HepG2 (cell line): ENCODE measurements around the gene NPB. TPM values are rescaled to one million over a fixed set of nuclear protein-coding genes. Genes with fewer than 3 reads are reported as not detected.

Experiments used
- AFF4 ChIP-seq: sonication (generic); formaldehyde crosslinking; IDR thresholded peaks from 2 replicates; pipeline ENCODE4 v1.4.0; 2020; ENCODE audit warnings: missing genetic modification reagents
- CEBPZ ChIP-seq: IDR thresholded peaks from 2 replicates; pipeline ENCODE4 v1.6.1; 2012; ENCODE audit warnings: low read length, improper control_type of control experiment
- EP300 ChIP-seq, 3 experiments: sonication (generic) in 1 of 3; formaldehyde crosslinking in 1 of 3; IDR thresholded peaks; 2 replicates each; pipeline versions ENCODE4 v1.5.1 to v1.6.1; 2011 to 2020; ENCODE audit warnings: low read depth in 2 of 3, low read length in 2 of 3, borderline replicate concordance in 1 of 3, improper control_type of control experiment in 1 of 3, mild to moderate bottlenecking in 1 of 3, missing genetic modification reagents in 1 of 3, moderate library complexity in 1 of 3
- LCORL ChIP-seq, 2 experiments: fragments of 450-650 bp in 1 of 2; sonication (generic) in 1 of 2; formaldehyde crosslinking in 1 of 2; IDR thresholded peaks; 2 replicates each; pipeline versions ENCODE4 v1.5.0 to v1.6.1; 2017 to 2020; ENCODE audit warnings: antibody characterized with exemption in 1 of 2, missing genetic modification reagents in 1 of 2
- NRL ChIP-seq: sonication (generic); formaldehyde crosslinking; IDR thresholded peaks from 2 replicates; pipeline ENCODE4 v1.5.0; 2020; ENCODE audit warnings: missing genetic modification reagents, mild to moderate bottlenecking, moderate library complexity, borderline replicate concordance
- POLR2G ChIP-seq: fragments of 200-400 bp; formaldehyde crosslinking; IDR thresholded peaks from 2 replicates; pipeline ENCODE4 v1.6.1; 2018; ENCODE audit warnings: mild to moderate bottlenecking, low read depth, low read length, moderate library complexity
- ZBTB40 ChIP-seq, 2 experiments: fragments of 450-650 bp in 1 of 2; sonication (generic) in 1 of 2; formaldehyde crosslinking in 1 of 2; IDR thresholded peaks; 2 replicates each; pipeline versions ENCODE4 v1.6.1 to v1.8.0; 2016 to 2022; ENCODE audit warnings: antibody characterized with exemption in 1 of 2, mild to moderate bottlenecking in 1 of 2, missing genetic modification reagents in 1 of 2
- ZNF546 ChIP-seq: sonication (generic); formaldehyde crosslinking; conservative IDR thresholded peaks from 2 replicates; pipeline ENCODE4 v1.8.1; 2023; ENCODE audit warnings: mild to moderate bottlenecking, missing genetic modification reagents
- ZNF773 ChIP-seq: sonication (generic); formaldehyde crosslinking; IDR thresholded peaks from 2 replicates; pipeline ENCODE4 v1.4.0; 2020; ENCODE audit warnings: missing genetic modification reagents, borderline replicate concordance
- polyA plus RNA-seq, 8 experiments: library from polyadenylated mRNA; depleted of rRNA in 3 of 8; stranded (reverse) in 7 of 8; unstranded in 1 of 8; fragments of >200 nt; fragmentation: Illumina TruSeq in 4 of 8; extraction: Trizol in 4 of 8; gene quantifications; 2 replicates each; pipeline versions ENCODE4 v1.2.1 to v1.2.3, GENCODE V29; 2011 to 2016; ENCODE audit warnings: low read depth in 4 of 8, missing spikeins in 1 of 8, mixed read lengths in 1 of 8; ENCODE audit not compliant: insufficient read depth in 1 of 8
- total RNA-seq, 5 experiments: library from RNA; depleted of rRNA; stranded (reverse); fragments of >200 nt; fragmentation: Illumina TruSeq; extraction: Trizol; gene quantifications; 2 replicates each; pipeline ENCODE4 v1.2.3, GENCODE V29; 2016; ENCODE audit warnings: low read depth in 1 of 5

NPB gene
- total and polyA plus RNA-seq, 2 of the 13 experiments (the other 11 are each of a cell fraction or from before 2014, with no cell fraction given): 0.11 to 0.93 TPM

- TF ChIP-seq CEBPZ (no peak), LCORL (IDR thresholded peaks at IDR 0.05) (no peak), LCORL (CRISPR knock-in tag; IDR thresholded peaks at IDR 0.05) (no peak), ZBTB40 (IDR thresholded peaks at IDR 0.05) (no peak), ZBTB40 (CRISPR knock-in tag; IDR thresholded peaks at IDR 0.05) (0 out of 2 replicates have a peak, but pooled peaks have one; percentile 51), ZNF773 (CRISPR knock-in tag) (no peak), POLR2G (peak; percentile 30; the same call in 1 of the 2 replicates), AFF4 (CRISPR knock-in tag) (no peak), ZNF546 (no peak), EP300 (IDR thresholded peaks at IDR 0.05; ENCODE audit: low read depth in 2 of 2, low read length in 2 of 2) (no peak), EP300 (CRISPR knock-in tag; IDR thresholded peaks at IDR 0.05; ENCODE audit: borderline replicate concordance) (no peak), NRL (CRISPR knock-in tag) (no peak)
Measured at GRCh38 chr17:81933178-81933699, 31.2 kb downstream of the NPB start (continued).
